Suprapubic skin (tissue), 4 donors: ENCODE measurements around the gene MAFF. TPM values are rescaled to one million over a fixed set of nuclear protein-coding genes. Genes with fewer than 3 reads are reported as not detected.
A peak's percentile ranks its signal among the peaks of the same experiment; 100 is the strongest.

ENCODE experiments used
- DNase-seq, 2 donors: peaks; one replicate each; pipeline ENCODE4 v3.0.0-alpha.2; 2019; ENCODE audit warnings: low spot score in 2 of 2
- H3K27ac ChIP-seq: fragments of 200-600 bp; sonication (generic); one replicate; pipeline ENCODE4 v1.5.1; 2019
- H3K27me3 ChIP-seq: fragments of 200-600 bp; sonication (generic); one replicate; pipeline ENCODE4 v1.5.1; 2019
- H3K36me3 ChIP-seq: fragments of 200-600 bp; sonication (generic); one replicate; pipeline ENCODE4 v1.5.1; 2019
- H3K4me1 ChIP-seq: fragments of 200-600 bp; sonication (generic); one replicate; pipeline ENCODE4 v1.5.1; 2019
- H3K4me3 ChIP-seq: fragments of 200-600 bp; sonication (generic); one replicate; pipeline ENCODE4 v1.5.1; 2019; ENCODE audit warnings: mild to moderate bottlenecking
- H3K9me3 ChIP-seq: fragments of 200-600 bp; sonication (generic); one replicate; pipeline ENCODE4 v1.5.1; 2019
- CTCF ChIP-seq, 2 donors: fragments of 200-600 bp in 1 of 2; fragments of 450-650 bp in 1 of 2; sonication (generic) in 1 of 2; IDR thresholded peaks; one replicate each; pipeline ENCODE4 v1.5.1; 2016 to 2019; ENCODE audit warnings: antibody characterized with exemption in 2 of 2, mild to moderate bottlenecking in 1 of 2, moderate library complexity in 1 of 2
- EP300 ChIP-seq: sonication (generic); formaldehyde crosslinking; IDR thresholded peaks from one replicate; pipeline ENCODE4 v1.6.1; 2017; ENCODE audit warnings: antibody characterized with exemption
- POLR2A ChIP-seq, 2 donors: fragments of 450-650 bp; IDR thresholded peaks; one replicate each; pipeline ENCODE4 v1.6.1; 2017; ENCODE audit warnings: antibody characterized with exemption in 2 of 2, mild to moderate bottlenecking in 2 of 2, moderate library complexity in 2 of 2
- POLR2AphosphoS5 ChIP-seq, 3 donors: sonication (generic); formaldehyde crosslinking; IDR thresholded peaks; one replicate each; pipeline ENCODE4 v1.6.1; 2017; ENCODE audit warnings: antibody characterized with exemption in 3 of 3
- WGBS: methylation state at CpG from one replicate; pipeline ENCODE4 v1.1.5; 2018; 5-methylcytosine and 5-hydroxymethylcytosine counted together
- total RNA-seq, 4 donors: library from RNA; depleted of rRNA; stranded (reverse); fragments of >200 nt; gene quantifications; one replicate each; pipeline ENCODE4 v1.1.0, GENCODE V29; 2016

Gene MAFF
- total RNA-seq, 4 donors from 2014 or later = 27.3 to 70.1 (median 52.8) TPM

- DNase-seq = peak in 1 of 2 donors; percentile 56
- 88% methylated on average over 12 of the region's 14 CpGs for WGBS
- Histone ChIP-seq H3K4me1 (peaks cover 55% of the 10 kb centered on the region), H3K9me3 (no peaks in the 10 kb centered on the region), H3K36me3 (peaks cover 41% of the 10 kb centered on the region), H3K27ac (no peak overlapping the region), H3K4me3 (no peak overlapping the region), H3K27me3 (no peaks in the 10 kb centered on the region)
- TF ChIP-seq POLR2A (IDR thresholded peaks at IDR 0.05) = no peak
- no peak for TF ChIP-seq POLR2AphosphoS5 (IDR thresholded peaks at IDR 0.05)
- no peak for TF ChIP-seq EP300
- TF ChIP-seq CTCF (IDR thresholded peaks at IDR 0.05) = no peak
Observed at GRCh38 chr22:38235240-38235850, 33.6 kb downstream of the MAFF start.

GRCh38 chr22:38236786-38237185, 35.0 kb downstream of the MAFF start:
- H3K27ac ChIP-seq = peak overlapping the region; percentile 18
- H3K36me3 ChIP-seq = peaks cover 27% of the 10 kb centered on the region
- DNase-seq = peak in 1 of 2 donors; percentile 65
- no peaks in the 10 kb centered on the region for H3K9me3 ChIP-seq
- H3K4me3 ChIP-seq = no peak overlapping the region
- H3K4me1 ChIP-seq = peaks cover 58% of the 10 kb centered on the region
- no peaks in the 10 kb centered on the region for H3K27me3 ChIP-seq
- TF ChIP-seq EP300 = no peak
- WGBS = 49% methylated on average over 8 of the region's 8 CpGs

GRCh38 chr22:38238519-38239071, 36.8 kb downstream of the MAFF start:
- Histone ChIP-seq H3K27ac (peak overlapping the region; percentile 80), H3K27me3 (no peaks in the 10 kb centered on the region), H3K4me3 (no peak overlapping the region), H3K9me3 (no peaks in the 10 kb centered on the region), H3K36me3 (peaks cover 16% of the 10 kb centered on the region), H3K4me1 (peaks cover 60% of the 10 kb centered on the region)
- 72% methylated on average over 9 of the region's 9 CpGs for WGBS
- TF ChIP-seq POLR2AphosphoS5 (IDR thresholded peaks at IDR 0.05) (no peak), CTCF (IDR thresholded peaks at IDR 0.05) (no peak), POLR2A (IDR thresholded peaks at IDR 0.05) (no peak), EP300 (no peak)
- peak in 1 of 2 donors; percentile 61 for DNase-seq

GRCh38 chr22:38239101-38239761, 37.4 kb downstream of the MAFF start:
- Histone ChIP-seq H3K4me1 (peaks cover 61% of the 10 kb centered on the region), H3K4me3 (no peak overlapping the region), H3K9me3 (no peaks in the 10 kb centered on the region), H3K36me3 (peaks cover 22% of the 10 kb centered on the region), H3K27me3 (no peaks in the 10 kb centered on the region), H3K27ac (peak overlapping the region; percentile 80)
- TF ChIP-seq POLR2A (IDR thresholded peaks at IDR 0.05) = no peak
- TF ChIP-seq EP300 = no peak
- TF ChIP-seq POLR2AphosphoS5 (IDR thresholded peaks at IDR 0.05) = no peak
- TF ChIP-seq CTCF (IDR thresholded peaks at IDR 0.05) = no peak
- WGBS = 50% methylated on average over 14 of the region's 14 CpGs
- DNase-seq = no peak

GRCh38 chr22:38240734-38241252, 39.0 kb downstream of the MAFF start:
- Histone ChIP-seq H3K9me3 (no peaks in the 10 kb centered on the region), H3K4me3 (no peak overlapping the region), H3K27me3 (no peaks in the 10 kb centered on the region), H3K36me3 (peaks cover 26% of the 10 kb centered on the region), H3K27ac (no peak overlapping the region), H3K4me1 (peaks cover 58% of the 10 kb centered on the region)
- TF ChIP-seq EP300 (no peak), CTCF (IDR thresholded peaks at IDR 0.05) (no peak), POLR2A (IDR thresholded peaks at IDR 0.05) (no peak), POLR2AphosphoS5 (IDR thresholded peaks at IDR 0.05) (no peak)
- 29% methylated on average over 6 of the region's 6 CpGs for WGBS
- DNase-seq = no peak
